HPDE6-E6E7 (cell line): ENCODE measurements around the gene KRT74.
A peak's percentile ranks its signal among the peaks of the same experiment; 100 is the strongest.

Source experiments
- DNase-seq: peaks from one replicate; pipeline ENCODE4 v3.0.0; 2011; ENCODE audit warnings: missing footprints; ENCODE audit errors: extremely low spot score

Gene KRT74

DNA sequence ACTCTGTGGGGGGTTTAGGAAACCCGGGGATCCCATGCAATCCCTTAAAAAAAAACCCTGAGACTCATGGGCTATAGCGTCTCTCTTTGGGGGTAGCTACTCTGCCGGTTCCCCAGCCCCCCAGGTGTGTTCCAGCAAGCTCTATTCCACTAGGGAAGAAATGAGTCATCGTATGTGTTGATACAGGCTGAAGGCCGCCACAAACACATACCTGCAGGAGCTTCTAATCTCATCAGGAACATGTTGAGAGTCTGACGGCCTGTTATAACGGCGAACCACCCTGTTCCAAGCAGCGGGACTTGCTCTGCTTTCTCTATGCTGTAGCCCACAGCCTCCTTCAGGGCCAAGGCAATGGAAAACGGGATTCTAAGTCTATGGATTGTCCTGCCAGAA, 52.5 kb downstream of the KRT74 start:
- peak; percentile 60 for DNase-seq

DNA sequence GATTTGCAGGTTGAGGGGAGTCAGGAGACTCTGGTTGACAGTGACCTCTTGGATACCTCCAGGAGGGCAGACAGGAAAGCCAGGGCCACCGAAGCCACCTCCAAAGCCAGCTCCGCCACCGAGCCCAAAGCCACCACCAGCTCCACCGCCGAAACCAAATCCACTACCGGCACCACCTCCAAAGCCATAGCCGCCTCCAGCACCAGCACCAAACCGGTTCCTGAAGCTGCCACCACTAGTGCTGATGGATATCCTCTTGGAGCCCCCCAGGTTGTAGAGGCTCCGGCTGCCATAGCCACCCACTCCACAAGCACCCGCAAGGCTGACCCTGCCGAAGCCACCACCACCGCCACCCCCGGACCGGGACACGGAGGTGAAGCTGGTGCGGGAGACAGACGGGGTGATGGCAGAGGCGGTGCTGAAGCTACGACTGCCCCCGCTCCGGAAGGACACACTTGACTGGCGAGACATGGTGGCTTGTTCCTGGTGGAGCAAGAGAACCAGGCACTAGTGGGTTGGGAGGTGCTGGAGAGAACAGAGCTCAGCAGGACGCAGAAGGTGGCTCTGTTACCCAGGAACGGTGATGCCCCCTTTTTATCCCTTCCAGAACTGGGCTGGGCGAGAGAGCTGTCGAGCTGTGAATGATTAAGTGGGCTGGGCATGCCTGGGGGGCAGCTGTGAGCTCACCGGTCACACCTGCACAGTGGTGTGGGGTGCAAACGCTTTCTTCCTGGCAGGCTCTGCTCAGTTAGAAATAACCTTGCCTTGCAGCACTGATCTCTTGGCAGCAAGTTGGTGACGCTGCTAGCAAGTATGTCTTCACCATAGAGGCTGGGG, 53.6 kb downstream of the KRT74 start, which contains the start of gene KRT5:
TSS of gene KRT5 (minus strand) at position 569 of the 837 bp plus-strand sequence. CDS start at position 471, 98 bp downstream.
- peak; percentile 80 for DNase-seq

DNA sequence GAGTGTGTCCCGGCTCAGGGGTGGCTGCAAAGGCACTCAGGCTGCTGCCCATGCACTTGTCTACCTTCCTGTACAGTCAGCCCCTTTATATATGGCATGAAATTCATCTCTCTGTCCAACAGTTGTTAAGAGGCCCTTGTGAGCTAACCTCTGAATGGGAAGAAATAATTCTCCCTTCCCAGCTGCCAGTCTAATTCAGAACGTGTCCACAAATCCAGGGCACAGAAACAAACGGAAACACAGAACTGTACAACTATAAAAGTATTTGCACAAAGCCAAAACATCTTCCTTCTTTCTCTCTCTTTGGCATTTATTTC, 54.3 kb downstream of the KRT74 start:
- no peak for DNase-seq

DNA sequence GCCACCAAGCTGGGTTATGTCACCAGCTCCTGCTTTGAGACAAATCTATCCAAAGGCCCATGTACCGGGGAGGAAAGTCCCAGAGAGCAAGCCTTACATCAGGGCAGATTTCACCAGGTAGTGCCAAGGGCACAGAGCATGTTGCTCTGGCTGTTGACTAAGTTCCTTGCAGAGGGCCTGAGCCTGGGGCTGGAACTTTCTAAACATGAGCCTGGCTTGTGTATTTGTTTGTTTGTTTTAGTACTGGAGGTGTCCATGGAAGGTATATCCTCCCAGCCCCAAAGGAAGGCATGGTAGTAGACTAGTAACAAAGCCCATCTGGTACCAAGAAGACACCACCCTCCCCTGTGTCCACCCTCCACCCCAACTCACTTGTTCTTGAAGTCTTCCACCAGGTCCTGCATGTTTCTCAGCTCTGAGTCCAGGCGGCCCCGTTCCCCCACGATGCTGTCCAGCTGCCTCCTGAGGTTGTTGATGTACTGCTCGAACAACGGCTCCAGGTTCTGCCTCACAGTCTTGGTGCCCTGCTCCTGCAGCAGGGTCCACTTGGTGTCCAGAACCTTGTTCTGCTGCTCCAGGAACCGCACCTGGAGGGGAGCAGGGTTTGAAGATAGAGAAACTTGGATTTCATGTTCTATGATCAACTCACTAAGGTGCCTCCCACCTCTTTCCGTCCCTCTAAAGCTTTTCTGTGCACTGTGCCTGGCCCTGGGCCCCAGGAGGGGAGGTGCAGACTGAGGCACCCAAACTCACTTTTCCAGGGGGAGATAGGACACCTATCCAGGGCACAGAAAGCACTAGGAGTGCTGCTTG, 54.9 kb downstream of the KRT74 start:
- DNase-seq: no peak

DNA sequence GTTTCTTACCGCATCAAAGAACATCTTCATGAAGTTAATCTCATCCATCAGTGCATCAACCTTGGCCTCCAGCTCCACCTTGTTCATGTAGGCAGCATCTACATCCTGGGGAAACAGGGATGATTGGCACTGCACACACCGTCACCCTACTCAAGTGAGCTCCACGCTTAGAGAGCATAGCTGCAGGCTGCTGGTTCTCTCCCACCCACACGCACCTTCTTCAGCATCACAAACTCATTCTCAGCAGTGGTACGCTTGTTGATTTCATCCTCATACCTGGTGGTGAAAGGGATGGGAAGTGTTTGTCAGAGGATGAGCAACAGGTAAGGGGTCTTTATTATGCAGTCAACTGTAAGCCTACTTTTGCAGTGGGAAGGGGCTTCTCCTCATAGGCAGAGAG, 55.8 kb downstream of the KRT74 start:
- DNase-seq: no peak

DNA sequence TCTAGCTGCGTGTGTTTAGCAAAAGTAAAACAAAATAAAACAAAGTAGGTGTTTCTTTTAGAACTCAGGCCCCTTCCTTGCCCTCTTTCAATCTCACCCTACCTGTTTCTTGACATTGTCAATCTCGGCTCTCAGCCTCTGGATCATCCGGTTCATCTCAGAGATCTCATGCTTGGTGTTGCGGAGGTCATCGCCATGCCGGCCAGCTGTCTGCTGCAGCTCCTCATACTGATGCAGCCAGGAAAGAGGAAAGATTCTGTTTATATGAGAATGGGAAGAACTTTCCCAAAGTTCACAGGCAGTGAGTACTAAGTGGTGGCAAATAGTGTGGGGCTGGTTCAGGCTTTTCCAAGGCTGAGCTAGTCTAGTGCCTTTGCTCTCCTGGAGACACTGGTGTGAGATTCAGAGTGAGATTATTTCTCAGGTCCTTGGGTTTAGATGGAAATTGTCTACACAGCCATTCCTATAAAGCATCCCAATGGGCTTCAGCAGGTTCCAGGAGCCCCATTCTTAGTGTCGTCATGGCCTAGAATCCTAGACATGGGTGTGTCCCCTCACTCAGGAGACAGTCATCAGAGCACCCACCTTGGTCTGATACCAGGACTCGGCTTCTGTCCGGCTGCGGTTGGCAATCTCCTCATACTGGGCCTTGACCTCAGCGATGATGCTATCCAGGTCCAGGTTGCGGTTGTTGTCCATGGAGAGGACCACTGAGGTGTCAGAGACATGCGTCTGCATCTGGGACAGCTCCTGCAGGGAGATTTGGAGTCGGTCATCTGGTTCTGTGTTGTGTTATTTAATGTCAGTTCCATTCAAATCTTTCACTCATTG, 56.4 kb downstream of the KRT74 start:
- no peak for DNase-seq

DNA sequence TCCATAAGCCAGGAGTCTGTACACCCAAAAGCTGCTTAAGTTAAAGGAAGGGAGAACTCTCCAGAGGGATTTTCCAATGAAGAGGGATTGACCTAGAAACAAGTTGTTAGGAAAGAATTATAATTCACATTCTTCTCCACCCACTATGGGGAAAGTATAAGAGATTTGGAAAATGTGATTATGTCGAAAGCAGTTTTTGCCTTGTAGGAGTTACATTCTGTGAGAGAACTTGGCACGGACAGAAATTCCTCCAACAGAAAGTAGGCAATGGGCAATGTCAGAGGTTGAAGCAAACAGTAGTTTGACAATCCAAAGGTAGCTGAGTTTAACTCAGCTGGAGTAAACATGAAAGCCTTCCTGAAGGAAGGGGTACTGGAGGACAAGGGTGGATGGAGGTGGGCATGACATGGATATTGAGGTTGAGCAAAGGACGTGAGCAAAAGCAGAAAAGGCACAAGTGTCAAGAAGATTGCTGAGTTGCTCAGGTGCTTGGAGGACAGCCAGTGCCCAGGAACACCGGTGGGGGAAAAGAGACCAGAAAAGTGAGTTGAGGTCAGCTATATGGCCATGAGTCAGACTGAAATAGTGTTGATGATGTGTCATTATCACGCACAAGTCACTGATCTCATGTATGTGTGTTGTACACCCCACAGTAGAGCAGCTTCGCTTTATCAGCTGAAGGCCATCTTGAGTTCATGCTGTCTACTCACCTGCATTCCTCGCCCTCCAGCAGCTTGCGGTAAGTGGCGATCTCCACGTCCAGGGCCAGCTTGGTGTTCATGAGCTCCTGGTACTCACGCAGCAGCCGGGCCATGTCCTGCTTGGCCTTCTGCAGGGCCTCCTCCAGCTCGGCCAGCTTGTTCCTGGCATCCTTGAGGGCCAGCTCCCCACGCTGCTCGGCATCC, 57.5 kb downstream of the KRT74 start:
- DNase-seq: no peak
